ENCODE data around the gene CLTB.
"Not testable (repeated sequence)": the region's sequence is repeated elsewhere in the genome, so short reads cannot be mapped to it uniquely, and the experiment has no call there.

CLTB gene

GRCh38 chr5:176426876-176427275 is 10.5 kb upstream of the CLTB start:
- DNase-seq = no peak

DNA sequence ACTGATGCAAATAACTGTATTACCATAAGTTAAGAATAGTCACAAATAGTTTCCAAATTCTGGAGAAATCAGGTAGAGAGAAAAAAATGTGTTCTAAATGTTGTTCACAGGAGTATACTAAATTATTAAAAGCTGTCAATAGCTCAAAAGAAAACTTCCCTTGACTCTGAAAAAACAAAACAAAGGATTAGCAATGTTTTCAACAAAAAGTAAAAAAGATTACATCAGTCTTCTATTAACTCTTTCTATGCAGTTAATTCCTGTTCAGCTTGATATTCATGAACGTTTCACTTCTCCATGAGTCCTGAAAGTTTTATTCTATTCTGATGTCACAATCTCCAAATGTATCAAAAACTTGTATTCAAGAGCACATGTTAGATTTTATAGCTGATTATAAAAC is 9.5 kb upstream of the CLTB start:
- DNase-seq = no peak

- no peak for DNase-seq
These were observed 8.8 kb upstream of the CLTB start for GRCh38 chr5:176425138-176425537.

DNA sequence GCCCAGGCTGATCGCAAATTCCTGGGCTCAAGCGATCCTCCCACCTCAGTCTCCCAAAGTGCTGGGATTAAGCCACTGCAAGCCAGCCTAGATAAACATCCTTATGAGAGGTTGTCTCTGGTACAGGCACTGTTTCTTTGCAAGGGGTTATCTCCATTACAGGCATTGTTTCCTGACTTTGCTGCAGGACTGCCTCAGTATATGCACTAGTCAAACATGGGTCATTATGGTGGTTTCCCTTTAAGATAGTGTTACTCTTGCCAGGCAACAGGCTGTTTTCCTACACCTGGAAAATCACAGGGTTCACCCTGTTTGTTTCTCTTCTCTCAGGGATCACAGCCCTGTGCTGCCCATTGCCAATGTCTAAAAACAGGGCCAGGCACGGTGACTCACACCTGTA is 7.8 kb upstream of the CLTB start:
- no peak for DNase-seq

GRCh38 chr5:176420972-176421544 is 4.7 kb upstream of the CLTB start:
- DNase-seq = no peak

GRCh38 chr5:176420086-176420485 is 3.7 kb upstream of the CLTB start:
- DNase-seq = no peak

DNA sequence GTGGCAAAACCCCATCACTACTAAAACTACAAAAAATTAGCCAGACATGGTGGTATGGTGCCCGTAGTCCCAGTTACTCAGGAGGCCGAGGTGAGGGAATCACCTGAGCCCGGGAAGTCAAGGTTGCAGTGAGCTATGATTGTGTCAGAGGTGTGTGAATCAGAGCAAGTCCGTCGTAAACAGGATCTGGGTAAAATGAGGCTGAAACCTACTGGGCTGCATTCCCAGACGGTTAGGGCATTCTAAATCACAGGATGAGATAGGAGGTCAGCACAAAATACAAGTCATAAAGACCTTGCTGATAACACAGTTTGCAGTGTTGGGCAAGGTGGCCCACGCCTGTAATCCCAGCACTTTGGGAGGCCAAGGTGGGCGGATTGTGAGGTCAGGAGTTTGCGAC is 1.9 kb upstream of the CLTB start:
- DNase-seq = no peak

GRCh38 chr5:176416965-176417364 is 626 bp upstream of the CLTB start:
- DNase-seq = no peak

DNA sequence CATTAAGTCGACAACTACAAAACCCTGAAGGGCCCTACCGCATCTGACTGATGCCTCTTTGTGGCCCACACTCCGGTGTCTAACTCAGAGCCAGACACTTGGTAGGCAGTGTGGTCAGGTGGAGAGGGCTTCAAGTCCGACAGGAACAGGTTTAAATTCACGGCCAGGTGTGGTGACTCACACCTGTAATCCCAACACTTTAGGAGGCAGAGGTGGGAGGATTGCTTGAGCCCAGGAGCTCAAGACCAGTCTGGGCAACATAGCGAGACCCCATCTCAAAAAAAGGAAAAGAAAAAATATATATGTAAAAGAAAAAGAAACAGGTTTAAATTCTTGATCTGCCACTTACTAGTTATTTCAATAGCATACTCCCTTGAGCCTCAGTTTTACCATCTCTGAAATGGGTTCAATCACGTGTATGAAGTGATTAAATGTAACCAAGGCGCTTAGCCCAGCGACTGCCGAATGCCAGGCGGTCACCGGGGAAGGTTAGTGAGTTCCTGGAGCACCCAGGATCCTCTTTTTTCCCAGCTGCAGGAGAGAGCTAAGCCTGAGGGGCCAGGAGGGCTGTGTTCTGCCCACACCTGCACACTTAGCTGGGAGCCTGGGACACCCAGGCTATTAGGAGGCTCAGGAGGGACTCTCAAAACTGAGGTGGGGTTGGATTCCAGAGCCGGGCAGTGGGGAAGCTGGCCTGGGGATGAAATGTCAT is 943 bp downstream of the CLTB start:
- no peak for DNase-seq

DNA sequence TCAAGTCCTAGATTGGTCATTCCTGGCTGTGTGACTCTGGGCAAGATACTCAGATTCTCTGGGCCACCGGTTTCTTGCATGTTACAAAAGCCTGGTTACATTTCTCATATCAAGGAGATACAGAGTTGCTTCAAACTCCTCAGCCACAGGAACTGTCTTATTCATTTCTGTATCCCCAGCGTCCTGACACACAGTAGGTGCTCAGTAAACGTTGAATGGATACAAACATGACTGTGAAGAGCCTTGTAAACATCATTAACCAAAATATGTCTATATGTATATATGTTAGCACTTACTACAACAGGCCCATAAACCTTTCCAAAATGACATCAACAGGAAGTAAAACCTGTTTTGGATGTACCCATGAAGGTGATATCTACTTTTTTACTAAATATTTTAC is 1.6 kb downstream of the CLTB start:
- no peak for DNase-seq

GRCh38 chr5:176413709-176414191 is 2.6 kb downstream of the CLTB start:
- no peak for DNase-seq

DNA sequence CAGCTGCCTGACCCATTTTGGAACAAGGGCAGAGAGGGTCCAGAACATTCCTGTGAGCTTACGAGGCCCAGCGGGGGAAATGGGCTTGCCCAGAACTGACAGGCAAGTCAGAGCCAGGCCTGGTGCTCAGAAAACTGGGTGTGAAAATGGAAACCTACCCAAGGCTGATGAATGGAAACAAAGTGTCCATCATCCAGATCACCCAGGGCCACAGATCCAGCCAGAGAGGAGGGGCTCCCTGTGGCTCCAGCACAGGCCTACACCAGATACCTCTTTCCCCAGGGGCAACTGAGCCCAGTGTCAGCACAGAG is 3.1 kb downstream of the CLTB start:
- no peak for DNase-seq

DNA sequence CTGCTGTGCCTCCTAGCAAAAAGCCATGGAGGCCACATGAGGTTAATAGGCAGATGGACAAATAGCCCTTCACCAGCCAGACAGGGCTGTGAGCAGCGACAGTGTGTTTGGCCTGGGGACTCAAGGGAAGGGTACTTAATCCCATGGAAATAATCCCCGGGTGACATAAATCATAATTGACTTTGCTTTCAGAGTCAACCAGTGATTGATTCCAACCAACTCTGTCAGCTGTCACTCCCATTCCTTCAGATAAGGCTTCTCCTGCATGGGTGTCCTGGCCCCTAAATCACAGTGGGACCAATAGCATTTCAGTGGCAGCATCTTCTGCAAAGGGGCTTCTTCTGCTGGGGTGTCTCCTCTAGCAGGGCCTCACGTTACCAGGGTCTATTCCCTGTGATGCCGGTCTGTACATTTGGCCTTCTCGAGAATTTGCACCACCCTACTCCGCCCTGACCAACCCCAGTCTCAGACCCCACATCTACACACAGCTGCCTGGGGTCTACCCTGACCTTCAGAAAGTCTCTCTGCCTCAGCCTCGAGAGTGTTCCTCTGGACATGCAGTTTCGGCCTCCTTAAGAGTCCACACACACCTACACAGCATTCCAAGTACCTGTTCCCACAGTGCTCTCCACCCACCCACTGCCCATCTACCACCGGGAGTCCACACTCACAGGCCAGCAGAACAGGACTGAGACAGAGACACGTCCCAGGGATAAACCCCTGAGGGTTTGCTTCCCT is 3.7 kb downstream of the CLTB start:
- no peak for DNase-seq

- no peak for DNase-seq
These were observed 5.7 kb downstream of the CLTB start for GRCh38 chr5:176410486-176411180.

DNA sequence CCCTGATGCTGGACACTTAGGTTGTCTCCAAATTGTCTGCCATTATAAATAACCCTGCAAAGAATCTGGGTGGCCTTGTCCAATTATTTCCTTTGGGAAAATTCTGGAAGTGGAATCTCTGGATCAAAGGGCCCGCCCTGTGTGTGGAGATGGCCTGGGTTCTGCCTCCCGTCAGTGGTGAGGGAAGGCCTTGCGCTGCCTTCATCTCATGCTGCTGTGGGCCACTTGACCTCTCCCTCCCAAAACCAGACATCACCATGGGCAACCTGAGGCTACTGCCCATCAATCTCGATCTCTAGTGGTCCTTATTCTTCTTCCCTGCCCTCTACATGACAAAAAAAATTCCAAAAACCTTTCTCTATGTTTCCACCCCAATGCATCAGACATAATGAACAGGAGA is 6.6 kb downstream of the CLTB start:
- no peak for DNase-seq

GRCh38 chr5:176408590-176408989 is 7.7 kb downstream of the CLTB start:
- no peak for DNase-seq

GRCh38 chr5:176408252-176408573 is 8.1 kb downstream of the CLTB start:
- not testable (repeated sequence) for DNase-seq

DNA sequence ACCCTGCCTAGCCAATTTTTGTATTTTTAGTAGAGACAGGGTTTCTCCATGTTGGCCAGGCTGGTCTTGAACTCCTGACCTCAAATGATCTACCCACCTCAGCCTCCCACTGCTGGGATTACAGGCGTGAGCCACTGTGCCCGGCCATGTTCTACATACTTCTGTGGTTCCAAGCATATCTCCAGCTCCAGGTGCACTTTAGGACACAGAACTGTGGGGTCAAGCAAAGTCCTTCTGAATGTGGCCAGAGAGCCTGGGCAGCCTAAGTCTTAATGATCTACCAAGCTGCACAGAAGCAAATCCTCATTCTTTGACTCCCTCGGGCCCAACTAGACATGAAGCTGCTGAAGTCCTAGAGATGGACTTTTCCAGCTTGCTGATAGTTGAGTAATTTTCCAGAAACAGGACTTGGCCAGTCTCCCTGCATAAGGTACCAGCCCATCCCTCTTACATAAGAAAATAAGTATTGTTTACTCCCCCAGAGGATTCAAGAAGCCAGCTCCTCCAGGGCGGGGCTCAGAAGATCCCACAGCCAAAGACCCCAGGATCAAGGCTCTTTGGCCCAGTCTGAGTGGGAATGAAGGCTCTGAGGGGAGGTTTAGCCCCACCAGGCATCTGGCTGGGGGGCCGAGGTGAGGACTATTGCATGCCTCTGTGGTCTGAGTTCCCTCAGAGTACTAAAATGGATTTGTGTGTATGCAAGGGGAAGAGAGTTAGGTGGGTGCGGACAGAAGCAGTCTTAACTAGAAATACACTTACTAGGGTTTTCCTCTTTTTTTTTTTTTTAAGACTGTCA is 8.7 kb downstream of the CLTB start:
- DNase-seq = no peak

GRCh38 chr5:176406436-176407052 is 9.8 kb downstream of the CLTB start:
- DNase-seq = no peak

DNA sequence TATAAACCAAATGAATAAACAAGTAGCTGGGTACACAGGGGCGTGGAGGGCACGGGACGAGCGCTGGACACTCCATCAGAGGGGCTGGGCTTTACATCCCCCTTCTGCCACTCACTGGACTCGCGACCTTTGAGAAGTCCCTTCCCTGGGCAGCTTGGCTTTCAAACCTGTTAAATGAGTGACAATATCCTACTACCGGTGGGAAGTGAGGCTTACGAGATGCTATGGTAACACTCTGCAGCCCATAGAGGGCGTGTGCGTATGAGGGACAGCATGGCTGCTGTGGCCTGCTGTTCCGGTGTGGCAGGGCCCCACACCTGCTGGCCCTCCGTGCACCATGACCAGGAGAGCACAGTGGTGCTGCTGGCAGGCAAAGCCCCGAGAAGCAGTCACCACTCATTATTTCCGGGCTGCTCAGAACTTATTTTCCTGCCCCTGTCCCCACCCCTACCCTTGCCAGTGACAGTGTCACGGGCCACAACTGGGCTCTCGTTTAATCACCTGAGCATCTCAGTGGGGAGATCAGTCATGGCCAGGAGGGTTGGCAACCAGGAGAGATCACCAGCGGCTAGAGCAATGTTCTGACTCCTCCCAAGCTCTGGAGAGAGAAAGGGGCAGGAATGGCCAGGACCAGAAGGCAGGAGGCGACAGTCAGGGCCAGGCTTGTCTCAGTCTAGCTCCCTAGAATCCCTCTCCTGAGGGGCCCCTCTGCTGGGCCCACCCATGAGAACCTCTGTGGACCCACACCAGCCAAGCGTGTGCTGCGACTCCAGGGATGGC is 10.5 kb downstream of the CLTB start:
- DNase-seq = no peak

GRCh38 chr5:176401281-176402205 is 14.8 kb downstream of the CLTB start:
- DNase-seq = no peak
